ENCODE measurements around the gene DHX8. TPM values are rescaled to one million over a fixed set of nuclear protein-coding genes. Genes with fewer than 3 reads are reported as not detected.
"Not testable (repeated sequence)": the region's sequence is repeated elsewhere in the genome, so short reads cannot be mapped to it uniquely, and the experiment has no call there.

DHX8 gene
- total RNA-seq, 4 donors from 2014 or later = 31.4 to 864 (median 78.8) TPM

- Histone ChIP-seq H3K27me3 (no peaks in the 10 kb centered on the region), H3K4me3 (replicated peaks in 1 of 3) (no peak overlapping the region), H3K27ac (peak overlapping the region; percentile 48 to 83 (median 75)), H3K4me1 (peaks cover 13 to 41% of the 10 kb centered on the region in 2 donors), H3K9me3 (no peaks in the 10 kb centered on the region), H3K36me3 (no peaks in the 10 kb centered on the region)
- intact Hi-C loops (cut with DNase I) = no loop called here
- TF ChIP-seq POLR2A (IDR thresholded peaks at IDR 0.05) (no peak), CTCF (IDR thresholded peaks at IDR 0.05) (no peak)
- 47% methylated on average over 11 of the region's 11 CpGs for whole genome bisulfite sequencing, 2 donors
- DNase-seq = peak in 1 of 2 donors; percentile 30
Measured at GRCh38 chr17:43453331-43453812, 30.4 kb upstream of the DHX8 start.

- Histone ChIP-seq H3K27me3 (no peaks in the 10 kb centered on the region), H3K9me3 (no peaks in the 10 kb centered on the region), H3K4me3 (replicated peaks in 1 of 3) (no peak overlapping the region), H3K4me1 (peaks cover 10 to 36% of the 10 kb centered on the region in 2 donors), H3K27ac (no peak overlapping the region), H3K36me3 (no peaks in the 10 kb centered on the region)
- 69 to 77% methylated on average over 1 of the region's 1 CpG for WGBS, 2 donors
- no peak for DNase-seq
- TF ChIP-seq POLR2A (IDR thresholded peaks at IDR 0.05) (no peak), CTCF (IDR thresholded peaks at IDR 0.05) (no peak)
- intact Hi-C loops (cut with DNase I) = no loop called here
Measured at GRCh38 chr17:43454868-43455267, 28.9 kb upstream of the DHX8 start.

- H3K36me3 ChIP-seq = no peaks in the 10 kb centered on the region
- peaks cover 6 to 34% of the 10 kb centered on the region in 2 donors for H3K4me1 ChIP-seq
- no peaks in the 10 kb centered on the region for H3K9me3 ChIP-seq
- intact Hi-C loops (cut with DNase I) = no loop called here
- no peak for TF ChIP-seq CTCF (IDR thresholded peaks at IDR 0.05)
- no peak for TF ChIP-seq POLR2A (IDR thresholded peaks at IDR 0.05)
- H3K4me3 ChIP-seq (replicated peaks in 1 of 3) = no peak overlapping the region
- no peak overlapping the region for H3K27ac ChIP-seq
- DNase-seq = no peak
- 95% methylated on average over 6 of the region's 6 CpGs for WGBS, 2 donors
- H3K27me3 ChIP-seq = no peaks in the 10 kb centered on the region
Measured at GRCh38 chr17:43456029-43456428, 27.7 kb upstream of the DHX8 start.

- Histone ChIP-seq H3K27me3 (no peaks in the 10 kb centered on the region), H3K4me1 (peaks cover 6 to 34% of the 10 kb centered on the region in 2 donors), H3K4me3 (replicated peaks in 1 of 3) (no peak overlapping the region), H3K9me3 (no peaks in the 10 kb centered on the region), H3K27ac (peak overlapping the region in 1 of 3 donors; percentile 7), H3K36me3 (no peaks in the 10 kb centered on the region)
- WGBS, 2 donors = 59 to 71% methylated on average over 7 of the region's 7 CpGs
- DNase-seq = no peak
- no peak for TF ChIP-seq POLR2A (IDR thresholded peaks at IDR 0.05)
- intact Hi-C loops (cut with DNase I) = no loop called here
Measured at GRCh38 chr17:43456661-43457361, 27.0 kb upstream of the DHX8 start.

- intact Hi-C loops (cut with DNase I) = no loop called here
- WGBS, 2 donors = 69 to 77% methylated on average over 1 of the region's 1 CpG
- Histone ChIP-seq H3K4me1 (peaks cover 6 to 34% of the 10 kb centered on the region in 2 donors), H3K27ac (peak overlapping the region in 1 of 3 donors; percentile 1), H3K27me3 (no peaks in the 10 kb centered on the region), H3K9me3 (no peaks in the 10 kb centered on the region), H3K36me3 (no peaks in the 10 kb centered on the region), H3K4me3 (replicated peaks in 1 of 3) (no peak overlapping the region)
- TF ChIP-seq CTCF (IDR thresholded peaks at IDR 0.05) = no peak
- TF ChIP-seq POLR2A (IDR thresholded peaks at IDR 0.05) = no peak
- DNase-seq = no peak
Measured at GRCh38 chr17:43457362-43457692, 26.4 kb upstream of the DHX8 start.

- peaks cover 0 to 28% of the 10 kb centered on the region in 2 donors for H3K4me1 ChIP-seq
- H3K36me3 ChIP-seq; H3K4me3 ChIP-seq (replicated peaks in 1 of 3); DNase-seq; H3K9me3 ChIP-seq; intact Hi-C loops (cut with DNase I); H3K27me3 ChIP-seq; H3K27ac ChIP-seq: not testable (repeated sequence)
- 85 to 91% methylated on average over 5 of the region's 5 CpGs for WGBS, 2 donors
Measured at GRCh38 chr17:43459878-43460277, 23.9 kb upstream of the DHX8 start.

Measured in thyroid gland (tissue), 4 donors.